NCI-H1417 (cell line): ENCODE data around the gene DHCR7.

Source experiments
- DNase-seq, 3 experiments: peaks; one replicate each; lab custom pipeline; 2025; lab: John Stamatoyannopoulos, UW

The DHCR7 gene

GRCh38 chr11:71448257-71449171, at the start of gene DHCR7:
DHCR7 (minus strand) TSS chr11:71448393; CDS start chr11:71444952, 3,441 bp downstream.
- peak; percentile 96 to 98 (median 98) for DNase-seq

DNA sequence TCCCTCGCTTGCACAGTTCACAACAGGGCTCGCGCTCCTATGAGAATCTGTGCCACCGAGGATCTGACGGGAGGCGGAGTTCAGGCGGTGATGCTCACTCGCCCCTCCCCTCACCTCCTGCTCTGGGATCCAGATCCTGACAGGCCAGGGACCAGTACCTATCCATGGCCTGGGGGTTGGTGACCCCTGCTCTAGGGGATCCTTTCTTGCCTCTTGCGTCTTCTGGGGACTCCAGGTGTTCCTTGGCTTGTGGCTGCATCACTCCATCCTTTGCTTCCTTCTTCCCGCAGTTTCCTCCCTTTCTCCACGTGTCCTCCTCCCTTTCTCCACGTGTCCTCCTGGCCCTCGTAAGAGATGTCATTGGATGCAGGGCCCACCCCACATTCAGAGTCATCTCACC, 48.2 kb upstream of the DHCR7 start:
- DNase-seq = no peak

DNA sequence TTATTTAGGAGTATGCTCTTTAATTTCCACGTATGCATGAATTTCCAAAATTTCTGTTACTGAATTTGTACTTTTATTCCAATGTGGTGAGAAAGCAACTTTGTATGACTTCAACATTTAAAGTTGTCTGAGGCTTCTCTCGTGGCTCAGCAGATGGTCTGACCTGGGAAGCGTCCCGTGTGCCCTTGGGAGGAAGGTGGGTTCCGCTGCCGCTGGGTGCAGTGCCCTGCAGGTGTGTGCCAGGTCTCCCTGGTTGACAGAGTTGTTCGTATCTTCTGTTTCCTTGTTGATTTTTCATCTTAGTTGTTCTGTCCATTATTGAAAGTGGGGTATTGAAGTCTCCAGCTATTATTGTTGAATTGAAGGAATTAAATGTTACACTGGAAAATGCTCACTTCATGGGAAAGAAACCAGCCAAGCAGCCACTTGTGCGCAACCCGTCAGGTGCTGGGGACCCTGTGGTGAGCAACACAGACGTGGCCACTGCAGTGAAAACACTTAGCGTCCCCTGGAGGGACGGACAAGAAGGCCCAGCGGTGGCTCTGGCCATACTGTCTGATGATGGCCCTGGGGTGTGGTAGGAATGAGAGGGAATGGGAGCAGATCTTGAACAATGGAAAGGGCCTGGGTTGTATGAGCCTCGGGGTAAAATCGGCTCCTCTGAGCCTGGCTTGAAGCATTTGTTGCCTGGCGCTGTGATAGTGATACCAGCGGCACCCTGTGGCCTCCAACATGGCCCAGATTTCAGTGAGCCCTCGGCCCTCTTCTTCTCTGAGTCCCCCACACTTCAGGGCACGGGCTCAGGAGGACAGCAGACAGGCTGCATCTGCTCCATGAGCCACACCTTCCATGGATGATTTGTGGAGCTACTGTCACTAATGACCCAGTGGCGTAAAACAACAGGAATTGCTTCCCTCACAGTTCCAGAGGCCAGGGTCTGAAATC, 47.4 kb upstream of the DHCR7 start:
- DNase-seq = no peak

DNA sequence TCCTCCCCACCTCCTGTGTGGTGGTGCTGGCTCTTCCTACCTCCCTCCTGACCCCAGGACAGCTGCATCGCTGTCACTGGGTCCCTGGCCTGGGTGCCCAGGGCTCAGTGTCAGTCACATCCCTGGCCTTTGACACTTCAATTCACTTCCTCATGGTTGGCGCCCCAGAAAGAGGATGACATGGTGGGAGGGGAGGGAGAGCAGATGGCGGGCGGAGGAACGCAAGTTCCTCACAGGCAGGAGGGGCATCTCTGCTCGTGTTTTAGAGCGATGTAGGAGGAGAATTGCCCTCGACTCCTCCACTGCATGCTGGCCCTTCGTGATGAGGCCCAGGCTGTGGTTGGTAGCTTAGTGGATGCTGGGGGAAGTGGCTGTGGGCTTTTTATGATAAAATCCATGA, 43.7 kb upstream of the DHCR7 start:
- no peak for DNase-seq

DNA sequence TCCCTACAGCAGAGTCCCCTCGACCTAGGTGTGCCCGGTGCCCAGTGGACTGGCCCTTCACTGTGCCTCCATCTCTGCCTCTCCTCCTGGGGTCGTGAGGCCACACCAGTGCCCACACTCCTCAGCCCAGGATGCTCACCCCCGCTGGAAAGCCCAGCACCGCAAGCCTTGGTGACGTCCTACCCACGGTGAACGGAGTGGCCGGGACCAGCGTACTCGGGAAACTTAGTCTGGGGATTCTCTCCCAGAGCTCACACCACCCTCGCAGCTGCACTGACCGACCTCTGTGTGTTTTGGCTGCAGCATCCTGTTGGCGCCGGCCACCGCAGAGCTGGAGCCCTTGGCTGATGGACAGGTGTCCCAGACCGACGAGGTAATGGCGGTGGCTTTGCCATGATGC, 43.3 kb upstream of the DHCR7 start:
- no peak for DNase-seq

GRCh38 chr11:71490731-71491390, 42.7 kb upstream of the DHCR7 start:
- no peak for DNase-seq

DNA sequence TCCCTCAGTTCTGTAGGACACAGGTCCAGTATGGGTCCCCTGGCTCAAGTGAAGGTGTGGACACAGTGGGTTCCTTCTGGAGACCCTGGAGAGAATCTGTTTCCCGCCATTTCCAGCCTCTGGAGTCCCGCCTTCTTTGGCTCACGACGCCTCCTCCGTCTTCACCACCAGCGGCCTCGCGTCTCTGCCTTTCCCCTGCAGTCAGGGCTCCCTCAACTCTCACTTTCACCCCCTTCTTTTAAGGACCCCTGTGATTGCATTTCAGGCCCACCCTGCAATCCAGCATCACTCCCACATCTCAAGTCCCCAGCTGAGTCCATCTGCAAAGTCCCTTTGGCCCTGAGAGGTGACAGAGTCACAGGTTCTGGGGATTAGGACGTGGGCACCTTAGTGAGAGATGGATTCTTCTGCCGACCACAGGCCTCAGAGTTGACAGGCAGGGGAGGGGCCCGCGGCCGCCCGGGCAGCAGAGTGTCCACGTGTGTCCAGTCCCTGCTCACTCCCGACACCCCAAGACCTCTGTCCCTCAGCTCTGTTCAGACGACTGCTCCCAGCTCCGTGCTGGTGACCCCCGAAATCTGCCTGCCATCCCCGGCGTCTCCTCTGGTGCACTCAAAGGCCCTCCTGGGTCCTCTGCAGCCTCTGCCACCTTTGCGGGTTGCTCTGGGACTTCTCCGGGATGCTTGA, 42.0 kb upstream of the DHCR7 start:
- DNase-seq = no peak

- DNase-seq = no peak
Measured at GRCh38 chr11:71489311-71490043, 41.3 kb upstream of the DHCR7 start.

GRCh38 chr11:71488681-71489270, 40.6 kb upstream of the DHCR7 start:
- DNase-seq = no peak

GRCh38 chr11:71486320-71486719, 38.1 kb upstream of the DHCR7 start:
- no peak for DNase-seq

DNA sequence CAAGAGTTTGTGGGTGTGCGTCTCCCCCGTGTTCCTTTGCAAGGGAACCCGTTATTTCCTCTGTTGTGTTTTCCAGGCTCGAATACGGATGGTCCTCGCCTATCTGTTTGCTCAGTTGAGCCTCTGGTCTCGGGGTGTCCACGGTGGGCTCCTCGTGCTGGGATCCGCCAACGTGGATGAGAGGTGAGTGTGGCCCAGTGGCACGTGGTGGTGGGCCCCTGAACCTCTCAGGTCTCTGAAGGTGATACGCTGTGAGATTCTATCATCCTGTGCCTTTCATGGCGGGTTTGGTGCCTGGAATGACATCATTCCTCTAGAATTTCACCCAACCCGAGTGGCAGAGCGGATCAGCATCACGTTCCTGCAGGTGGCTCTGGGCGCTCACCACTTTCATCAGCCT, 37.3 kb upstream of the DHCR7 start:
- DNase-seq = no peak

- DNase-seq = no peak
Measured at GRCh38 chr11:71485063-71485399, 36.8 kb upstream of the DHCR7 start.

- no peak for DNase-seq
Measured at GRCh38 chr11:71484248-71485062, 36.3 kb upstream of the DHCR7 start.

DNA sequence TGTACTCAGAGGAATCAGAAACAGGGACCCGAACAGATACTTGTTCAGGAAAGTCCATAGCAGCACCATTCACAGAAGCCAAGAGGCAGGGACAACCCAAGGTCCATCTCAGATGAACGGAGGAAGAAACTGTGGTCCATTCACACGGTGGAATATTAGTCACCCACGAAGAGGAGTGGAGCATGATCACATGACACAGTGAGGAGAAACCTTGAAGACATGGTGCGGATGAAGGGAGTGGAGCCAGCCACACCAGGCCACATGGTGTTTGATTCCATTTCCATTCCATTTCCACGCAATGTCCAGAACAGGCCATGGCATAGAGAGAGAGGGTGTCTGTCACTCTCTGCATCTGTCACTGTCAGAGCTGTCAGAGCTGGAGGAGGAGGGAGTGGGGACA, 35.5 kb upstream of the DHCR7 start:
- no peak for DNase-seq

DNA sequence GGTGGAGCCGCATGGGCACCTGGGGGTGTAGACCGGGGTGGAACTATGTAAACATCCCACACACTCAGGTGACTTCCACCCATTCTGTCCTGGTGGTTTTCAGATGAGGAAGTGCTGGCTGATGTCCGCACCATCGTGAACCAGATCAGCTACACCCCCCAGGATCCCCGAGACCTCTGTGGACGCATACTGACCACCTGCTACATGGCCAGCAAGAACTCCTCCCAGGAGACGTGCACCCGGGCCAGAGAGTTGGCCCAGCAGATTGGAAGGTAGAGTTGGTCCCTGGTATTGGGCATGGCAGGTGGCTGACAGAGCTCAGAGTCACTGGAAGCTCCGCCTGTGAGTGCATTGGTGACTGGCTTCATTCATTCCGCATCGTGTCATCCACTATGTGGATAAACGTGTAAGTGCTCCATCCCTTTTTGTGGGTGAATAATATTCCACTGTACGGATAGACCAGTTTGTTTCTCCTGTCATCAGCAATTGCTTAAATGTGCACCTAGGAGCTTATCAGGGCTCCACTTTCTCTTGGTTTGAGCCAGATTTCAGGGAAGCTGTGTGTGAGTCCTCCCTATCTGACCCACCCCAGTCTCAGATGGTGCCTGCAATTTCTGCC, 34.7 kb upstream of the DHCR7 start:
- DNase-seq = no peak

DNA sequence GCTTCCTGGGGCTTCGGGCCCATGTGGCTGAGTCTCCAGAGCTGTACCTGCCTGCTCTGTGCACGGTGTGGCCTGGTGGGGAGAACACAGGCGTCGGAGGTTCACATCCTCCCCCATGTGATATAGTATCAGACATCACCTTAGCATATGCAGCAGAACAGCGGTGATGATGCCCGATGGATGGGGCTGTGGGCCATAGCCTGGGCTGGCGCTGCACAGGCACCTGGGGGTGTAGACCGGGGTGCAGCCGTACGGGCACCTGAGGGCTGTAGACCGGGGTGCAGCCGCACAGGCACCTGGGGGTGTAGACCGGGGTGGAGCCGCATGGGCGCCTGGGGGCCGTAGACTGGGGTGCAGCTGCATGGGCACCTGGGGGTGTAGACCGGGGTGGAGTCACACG, 34.0 kb upstream of the DHCR7 start:
- DNase-seq = no peak

DNA sequence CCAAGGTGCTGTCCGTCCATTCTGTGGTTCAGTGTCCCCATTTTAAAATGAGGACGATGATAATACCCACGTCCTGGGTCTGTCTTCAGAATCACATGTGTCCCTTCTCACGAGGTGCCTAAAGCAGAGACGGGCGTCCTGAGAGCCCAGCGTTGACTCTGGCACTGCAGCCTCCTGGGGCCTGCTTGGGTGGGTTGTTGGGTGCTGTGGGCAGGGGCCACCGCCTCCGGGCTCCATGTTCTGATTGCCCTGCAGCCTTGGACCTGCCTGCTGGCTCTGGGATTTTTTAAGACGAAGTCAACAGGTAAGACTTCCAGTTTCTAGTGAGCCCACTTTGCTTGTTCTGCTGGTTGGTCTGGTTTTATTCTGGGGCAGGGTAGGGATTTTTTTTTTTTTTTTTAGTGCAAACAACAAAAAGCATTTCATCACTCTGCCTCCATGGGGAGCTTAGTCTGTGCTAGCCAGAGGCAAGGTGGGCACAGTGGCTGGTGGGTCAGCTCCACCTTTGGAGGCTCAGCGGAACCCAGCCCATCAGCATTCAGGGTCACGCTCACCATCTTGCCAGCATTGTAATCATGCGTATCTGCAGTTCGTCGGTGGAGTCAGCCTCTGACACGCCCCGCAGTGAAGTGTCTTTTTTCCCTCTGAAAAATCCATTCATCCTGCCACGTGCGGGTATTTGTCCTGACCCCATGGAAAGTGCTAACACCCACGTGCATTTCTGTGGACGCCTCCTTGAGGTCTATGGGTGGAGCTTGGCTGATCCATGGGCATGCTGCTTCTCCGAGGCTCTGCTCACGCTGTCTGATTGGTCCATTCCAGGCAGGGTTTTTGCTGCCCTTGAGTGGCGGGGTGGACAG, 33.1 kb upstream of the DHCR7 start:
- DNase-seq = no peak

GRCh38 chr11:71478528-71478840, 30.3 kb upstream of the DHCR7 start:
- no peak for DNase-seq
